Panc1 (cell line): ENCODE measurements around the gene TBC1D7. TPM values are rescaled to one million over a fixed set of nuclear protein-coding genes. Genes with fewer than 3 reads are reported as not detected.

ENCODE experiments used
- ATAC-seq: fragments of 200-7000 bp; cut with Tn5 transposase; 2 replicates; pipeline ENCODE4 v1.9.1; 2020; ENCODE audit warnings: mild to moderate bottlenecking, moderate library complexity
- BruUV-seq: library from RNA; stranded (reverse); fragments of 400-500 nt; replicated peaks from 2 replicates; lab custom pipeline; 2021; lab: Mats Ljungman, UMichigan
- CTCF ChIA-PET: fragments of 300-600 bp; sonication (Branson Sonifier 250); formaldehyde crosslinking; loops from one replicate; lab custom pipeline; 2022; ENCODE audit warnings: antibody characterized with exemption; lab: Charles Lee
- POLR2A ChIA-PET: fragments of 300-600 bp; sonication (Branson Sonifier 250); formaldehyde crosslinking; loops from one replicate; lab custom pipeline; 2022; ENCODE audit warnings: antibody characterized with exemption; lab: Charles Lee
- DNase-seq: peaks from one replicate; pipeline ENCODE4 v3.0.0-alpha.2; 2010; ENCODE audit warnings: low read depth, low spot score
- H3K27ac ChIP-seq: 2 replicates; pipeline ENCODE4 v1.5.1; 2011; ENCODE audit warnings: mild to moderate bottlenecking, low read length, inconsistent platforms
- H3K27me3 ChIP-seq: fragments of 200-500 bp; sonication (Bioruptor generic); 2 replicates; pipeline ENCODE4 v1.6.0; 2014; ENCODE audit warnings: low read length, inconsistent platforms; ENCODE audit not compliant: control insufficient read depth, insufficient read depth
- H3K36me3 ChIP-seq: fragments of 200-500 bp; sonication (Bioruptor generic); 2 replicates; pipeline ENCODE4 v1.5.1; 2014; ENCODE audit warnings: inconsistent platforms, mild to moderate bottlenecking, low read length, moderate library complexity; ENCODE audit not compliant: control insufficient read depth, insufficient read depth
- H3K4me1 ChIP-seq: 2 replicates; pipeline ENCODE4 v1.5.1; 2011; ENCODE audit warnings: inconsistent platforms, mild to moderate bottlenecking, low read length, moderate library complexity; ENCODE audit not compliant: control insufficient read depth, insufficient read depth
- H3K4me3 ChIP-seq, 2 experiments: 2 replicates each; pipeline ENCODE4 v1.5.1; 2011 to 2012; ENCODE audit warnings: low read depth in 2 of 2, low read length in 2 of 2, mild to moderate bottlenecking in 2 of 2, inconsistent platforms in 1 of 2, moderate library complexity in 1 of 2
- H3K9me3 ChIP-seq: fragments of 200-500 bp; sonication (Bioruptor generic); 2 replicates; pipeline ENCODE4 v1.5.1; 2014; ENCODE audit warnings: low read depth, mild to moderate bottlenecking, inconsistent platforms, low read length, moderate library complexity; ENCODE audit not compliant: control insufficient read depth, insufficient read depth
- CTCF ChIP-seq: fragments of 450-650 bp; IDR thresholded peaks from 2 replicates; pipeline ENCODE4 v1.5.1; 2017; ENCODE audit warnings: mild to moderate bottlenecking
- POLR2AphosphoS5 ChIP-seq: IDR thresholded peaks from 2 replicates; pipeline ENCODE4 v1.6.1; 2012; ENCODE audit warnings: mild to moderate bottlenecking, low read depth, low read length, moderate library complexity
- REST ChIP-seq, 2 experiments: IDR thresholded peaks; 2 replicates each; pipeline ENCODE4 v1.6.1; 2011 to 2012; ENCODE audit warnings: low read depth in 2 of 2, control low read depth in 1 of 2, low read length in 1 of 2, mild to moderate bottlenecking in 1 of 2, moderate library complexity in 1 of 2; ENCODE audit not compliant: insufficient read depth in 1 of 2
- SIN3A ChIP-seq: IDR thresholded peaks from 2 replicates; pipeline ENCODE4 v1.6.1; 2012; ENCODE audit warnings: low read depth, mild to moderate bottlenecking, low read length, moderate library complexity, borderline replicate concordance; ENCODE audit not compliant: insufficient read depth
- TCF7L2 ChIP-seq: IDR thresholded peaks from 2 replicates; pipeline ENCODE4 v1.6.1; 2011; ENCODE audit warnings: mild to moderate bottlenecking, low read depth, low read length, inconsistent platforms
- in situ Hi-C: cut with HindIII; loops from 2 replicates; pipeline ENCODE4 v1.10.0; 2016; ENCODE audit warnings: low sequenced_read_pairs, low pct_unique_long_range_greater_than_20kb
- intact Hi-C: fragments of 100-400 bp; cut with micrococcal nuclease; formaldehyde crosslinking; loops from one replicate; pipeline ENCODE4 v1.10.0; 2022; ENCODE audit not compliant: unreplicated experiment
- total RNA-seq: library from RNA; stranded (reverse); gene quantifications from one replicate; pipeline ENCODE4 v1.2.1, GENCODE V29; 2021; ENCODE audit not compliant: unreplicated experiment

TBC1D7 gene
- total RNA-seq, 1 experiment from 2014 or later: 27.0 TPM

GRCh38 chr6:13284646-13285045 lies 43.7 kb downstream of the TBC1D7 start:
- CTCF ChIA-PET: no interaction called here
- H3K27ac ChIP-seq: no peak overlapping the region
- no TSS peak for BruUV-seq
- no peaks in the 10 kb centered on the region for H3K36me3 ChIP-seq
- TF ChIP-seq POLR2AphosphoS5 (no peak), REST (IDR thresholded peaks at IDR 0.05; ENCODE audit: insufficient read depth in 1 of 2, low read depth in 2 of 2, low read length in 1 of 2) (no peak), CTCF (no peak), TCF7L2 (no peak), SIN3A (no peak)
- intact Hi-C loops: no loop called here
- POLR2A ChIA-PET: no interaction called here
- in situ Hi-C loops: no loop called here
- no peak for DNase-seq
- no peaks in the 10 kb centered on the region for H3K27me3 ChIP-seq
- ATAC-seq: no peak
- no peaks in the 10 kb centered on the region for H3K4me1 ChIP-seq
- H3K4me3 ChIP-seq: no peak overlapping the region
- H3K9me3 ChIP-seq: no peaks in the 10 kb centered on the region

GRCh38 chr6:13283331-13283730 lies 45.0 kb downstream of the TBC1D7 start:
- no TSS peak for BruUV-seq
- Histone ChIP-seq H3K36me3 (no peaks in the 10 kb centered on the region), H3K27ac (no peak overlapping the region), H3K27me3 (no peaks in the 10 kb centered on the region), H3K4me1 (no peaks in the 10 kb centered on the region), H3K4me3 (no peak overlapping the region), H3K9me3 (no peaks in the 10 kb centered on the region)
- ChIA-PET CTCF (no interaction called here), POLR2A (no interaction called here)
- TF ChIP-seq TCF7L2 (no peak), CTCF (no peak), SIN3A (no peak), REST (IDR thresholded peaks at IDR 0.05; ENCODE audit: insufficient read depth in 1 of 2, low read depth in 2 of 2, low read length in 1 of 2) (no peak), POLR2AphosphoS5 (no peak)
- intact Hi-C loops: no loop called here
- ATAC-seq: no peak
- in situ Hi-C loops: no loop called here
- no peak for DNase-seq
